Thoracic aorta (tissue), 2 donors: ENCODE data around the gene VAV2. TPM values are rescaled to one million over a fixed set of nuclear protein-coding genes. Genes with fewer than 3 reads are reported as not detected.

ENCODE experiments used
- ATAC-seq: fragments of 150-250 bp; one replicate; pipeline ENCODE4 v1.8.0; 2017; ENCODE audit warnings: low read depth; ENCODE audit not compliant: insufficient number of reproducible peaks, low FRiP score
- DNase-seq: peaks from one replicate; pipeline ENCODE4 v3.0.0-alpha.2; 2020; ENCODE audit warnings: low spot score
- H3K27ac ChIP-seq, 2 donors: fragments of 200-600 bp; sonication (generic); 1 replicate in 1 of 2; 2 replicates in 1 of 2; pipeline ENCODE4 v1.5.1; 2016; ENCODE audit warnings: mild to moderate bottlenecking in 2 of 2, moderate library complexity in 2 of 2
- H3K27me3 ChIP-seq: fragments of 200-600 bp; sonication (generic); replicated peaks from 2 replicates; pipeline ENCODE4 v1.6.0; 2016; ENCODE audit warnings: mild to moderate bottlenecking; ENCODE audit not compliant: insufficient read depth
- H3K36me3 ChIP-seq: fragments of 200-600 bp; sonication (generic); one replicate; pipeline ENCODE4 v1.5.1; 2016
- H3K4me1 ChIP-seq, 2 donors: fragments of 200-600 bp; sonication (generic); 1 replicate in 1 of 2; 2 replicates in 1 of 2; pipeline versions ENCODE4 v1.5.1 to v1.6.0; 2016; ENCODE audit warnings: low read depth in 2 of 2, mild to moderate bottlenecking in 1 of 2; ENCODE audit not compliant: control insufficient read depth in 1 of 2
- H3K4me3 ChIP-seq: fragments of 200-600 bp; sonication (generic); 2 replicates; pipeline ENCODE4 v1.5.1; 2016; ENCODE audit warnings: mild to moderate bottlenecking
- H3K9me3 ChIP-seq: fragments of 200-600 bp; sonication (generic); 2 replicates; pipeline ENCODE4 v1.5.1; 2016
- CTCF ChIP-seq: fragments of 200-600 bp; sonication (generic); IDR thresholded peaks from one replicate; pipeline ENCODE4 v1.5.1; 2019; ENCODE audit warnings: antibody characterized with exemption
- total RNA-seq, 2 donors: library from RNA; depleted of rRNA; stranded (reverse); fragments of >200 nt; gene quantifications; one replicate each; pipeline versions ENCODE4 v1.1.0 to v1.2.3, GENCODE V29; 2016

VAV2 gene
- total RNA-seq, 2 donors from 2014 or later = 10.1 to 11.5 TPM

DNA sequence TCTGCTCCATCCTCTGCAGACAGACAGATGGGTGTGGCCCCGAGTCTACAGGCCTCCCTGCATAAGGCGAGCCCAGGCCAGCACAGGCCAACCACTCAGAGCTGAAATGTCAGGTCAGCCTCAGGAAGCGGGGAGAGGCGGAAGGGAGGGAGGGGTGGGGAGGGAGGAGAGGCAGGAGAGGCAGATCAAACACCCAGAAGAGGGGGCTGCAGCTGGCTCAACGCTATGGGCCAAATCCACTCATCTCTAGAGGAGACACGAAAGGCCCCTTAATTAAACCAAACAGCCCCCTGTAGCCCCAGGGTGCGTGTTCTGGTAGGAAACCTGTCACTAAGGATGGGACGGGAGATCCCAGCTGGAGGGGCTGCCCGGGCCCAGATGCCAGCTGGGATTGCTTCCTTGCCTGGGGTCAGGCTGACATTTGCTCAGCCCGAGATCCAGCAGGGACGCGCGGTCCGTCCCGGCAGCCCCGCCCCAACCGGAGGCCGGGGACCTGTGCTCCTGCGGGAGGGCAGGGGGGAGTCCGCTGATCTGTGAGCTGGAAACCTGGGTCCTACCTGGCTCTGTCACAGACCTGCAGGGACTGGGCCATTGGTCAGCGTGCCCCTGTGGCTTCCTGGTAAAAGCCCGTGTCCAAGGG, 156.7 kb downstream of the VAV2 start:
- ATAC-seq (no peak), DNase-seq (no peak)
- Histone ChIP-seq H3K27ac (no peak overlapping the region), H3K27me3 (no peaks in the 10 kb centered on the region), H3K9me3 (no peaks in the 10 kb centered on the region), H3K36me3 (no peaks in the 10 kb centered on the region), H3K4me1 (no peaks in the 10 kb centered on the region), H3K4me3 (no peak overlapping the region)
- TF ChIP-seq CTCF = no peak

- Histone ChIP-seq H3K9me3 (no peaks in the 10 kb centered on the region), H3K36me3 (no peaks in the 10 kb centered on the region), H3K4me3 (no peak overlapping the region), H3K27ac (no peak overlapping the region), H3K27me3 (no peaks in the 10 kb centered on the region), H3K4me1 (no peaks in the 10 kb centered on the region)
- TF ChIP-seq CTCF = no peak
- no peak for DNase-seq
- no peak for ATAC-seq
Observed at GRCh38 chr9:133834080-133834976, 157.8 kb downstream of the VAV2 start.

DNA sequence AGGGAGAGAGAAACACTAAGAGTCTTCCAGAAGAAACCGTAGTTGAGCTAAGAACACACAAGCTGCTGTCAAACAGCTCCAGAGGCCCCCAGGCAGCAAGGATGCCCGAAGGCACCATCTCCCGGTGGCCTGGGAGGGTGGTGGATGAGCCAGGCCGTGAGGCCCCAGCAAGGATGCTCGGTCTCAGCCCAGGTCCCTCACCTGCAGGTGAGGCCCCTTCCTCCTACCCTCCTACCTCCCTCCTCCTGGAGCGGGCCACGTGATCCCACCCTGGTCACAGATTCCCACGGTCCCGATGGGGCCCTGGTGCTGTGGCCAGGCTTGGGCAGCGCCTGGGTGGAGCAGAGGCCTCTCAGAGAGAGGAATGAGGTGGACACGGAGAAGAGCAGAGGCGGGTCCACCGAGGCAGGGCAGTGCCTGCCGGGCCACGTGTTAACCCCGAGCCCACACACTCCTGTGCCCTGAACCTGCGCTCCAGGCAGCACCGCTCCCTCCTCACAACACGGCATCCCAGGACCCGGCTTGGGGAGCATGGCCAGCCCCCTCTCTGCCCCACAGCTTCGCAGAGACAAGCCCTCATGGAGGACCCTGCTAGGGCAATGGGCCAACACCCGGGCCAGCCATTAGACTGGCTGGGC, 158.6 kb downstream of the VAV2 start:
- no peak overlapping the region for H3K4me3 ChIP-seq
- ATAC-seq = no peak
- TF ChIP-seq CTCF = no peak

GRCh38 chr9:133832877-133833276, 159.2 kb downstream of the VAV2 start:
- Histone ChIP-seq H3K27ac (no peak overlapping the region), H3K36me3 (no peaks in the 10 kb centered on the region), H3K27me3 (no peaks in the 10 kb centered on the region), H3K4me3 (no peak overlapping the region), H3K9me3 (no peaks in the 10 kb centered on the region), H3K4me1 (no peaks in the 10 kb centered on the region)
- DNase-seq (no peak), ATAC-seq (no peak)
- no peak for TF ChIP-seq CTCF

More for the DNA sequence above, 158.6 kb downstream of the VAV2 start:
- no peak for DNase-seq
- Histone ChIP-seq H3K36me3 (no peaks in the 10 kb centered on the region), H3K4me1 (no peaks in the 10 kb centered on the region), H3K27ac (no peak overlapping the region), H3K9me3 (no peaks in the 10 kb centered on the region), H3K27me3 (no peaks in the 10 kb centered on the region)

DNA sequence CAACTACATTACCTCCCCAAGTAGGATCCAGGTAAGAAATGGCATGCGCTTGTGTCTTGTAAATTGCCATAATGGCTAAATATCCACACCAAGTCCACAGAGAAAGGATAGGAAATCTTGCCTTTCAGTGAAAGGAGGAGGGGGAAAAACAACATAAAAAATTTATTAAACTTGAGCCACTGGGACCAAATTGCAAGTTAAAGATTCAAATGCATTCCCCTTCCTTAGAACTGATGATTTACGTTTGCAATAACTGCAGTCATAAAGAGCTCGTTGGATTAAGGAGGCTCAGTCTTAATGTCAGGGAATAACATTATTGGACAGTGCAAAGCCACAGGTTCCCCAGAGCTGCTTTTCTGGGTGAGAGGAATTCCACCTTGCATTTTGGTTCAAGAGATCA, 161.4 kb downstream of the VAV2 start:
- Histone ChIP-seq H3K4me1 (no peaks in the 10 kb centered on the region), H3K27me3 (no peaks in the 10 kb centered on the region), H3K9me3 (no peaks in the 10 kb centered on the region), H3K27ac (no peak overlapping the region), H3K4me3 (no peak overlapping the region), H3K36me3 (no peaks in the 10 kb centered on the region)
- no peak for ATAC-seq
- DNase-seq = no peak
- no peak for TF ChIP-seq CTCF
